Progenitor cell of endocrine pancreas (in vitro differentiated cells): ENCODE data around the gene SSX2IP. TPM values are rescaled to one million over a fixed set of nuclear protein-coding genes. Genes with fewer than 3 reads are reported as not detected.
"Not testable (repeated sequence)": the region's sequence is repeated elsewhere in the genome, so short reads cannot be mapped to it uniquely, and the experiment has no call there.

Experiments
- DNase-seq: peaks from one replicate; pipeline ENCODE4 v3.0.0; 2021; ENCODE audit warnings: low spot score; ENCODE audit not compliant: unreplicated experiment
- H3K27ac Mint-ChIP-seq: 2 replicates; pipeline ENCODE4 v1.8.0; 2021; ENCODE audit warnings: mild to moderate bottlenecking, moderate library complexity, mixed read lengths
- H3K27me3 Mint-ChIP-seq: 2 replicates; pipeline ENCODE4 v1.8.0; 2021; ENCODE audit warnings: mixed read lengths
- H3K36me3 Mint-ChIP-seq: 2 replicates; pipeline ENCODE4 v1.8.0; 2022; ENCODE audit warnings: mixed read lengths; ENCODE audit not compliant: insufficient read depth
- H3K4me1 Mint-ChIP-seq: 2 replicates; pipeline ENCODE4 v1.8.0; 2021; ENCODE audit warnings: low read depth, mixed read lengths
- H3K4me3 Mint-ChIP-seq: 2 replicates; pipeline ENCODE4 v1.8.0; 2021; ENCODE audit warnings: low read depth, mild to moderate bottlenecking, moderate library complexity, mixed read lengths
- H3K9me3 Mint-ChIP-seq: 2 replicates; pipeline ENCODE4 v1.8.0; 2021; ENCODE audit warnings: low read depth, mixed read lengths
- total RNA-seq: library from RNA; stranded (reverse); gene quantifications from 2 replicates; pipeline ENCODE4 v1.2.1, GENCODE V29; 2021
- TF ChIP-seq, protein P1 (sequence below): fragments of 200-600 bp; sonication (generic); IDR thresholded peaks from one replicate; pipeline ENCODE4 v1.5.0; 2021; ENCODE audit warnings: antibody characterized with exemption, mild to moderate bottlenecking; ENCODE audit not compliant: unreplicated experiment

The SSX2IP gene
- total RNA-seq, 1 donor from 2014 or later: 36.4 TPM

DNA sequence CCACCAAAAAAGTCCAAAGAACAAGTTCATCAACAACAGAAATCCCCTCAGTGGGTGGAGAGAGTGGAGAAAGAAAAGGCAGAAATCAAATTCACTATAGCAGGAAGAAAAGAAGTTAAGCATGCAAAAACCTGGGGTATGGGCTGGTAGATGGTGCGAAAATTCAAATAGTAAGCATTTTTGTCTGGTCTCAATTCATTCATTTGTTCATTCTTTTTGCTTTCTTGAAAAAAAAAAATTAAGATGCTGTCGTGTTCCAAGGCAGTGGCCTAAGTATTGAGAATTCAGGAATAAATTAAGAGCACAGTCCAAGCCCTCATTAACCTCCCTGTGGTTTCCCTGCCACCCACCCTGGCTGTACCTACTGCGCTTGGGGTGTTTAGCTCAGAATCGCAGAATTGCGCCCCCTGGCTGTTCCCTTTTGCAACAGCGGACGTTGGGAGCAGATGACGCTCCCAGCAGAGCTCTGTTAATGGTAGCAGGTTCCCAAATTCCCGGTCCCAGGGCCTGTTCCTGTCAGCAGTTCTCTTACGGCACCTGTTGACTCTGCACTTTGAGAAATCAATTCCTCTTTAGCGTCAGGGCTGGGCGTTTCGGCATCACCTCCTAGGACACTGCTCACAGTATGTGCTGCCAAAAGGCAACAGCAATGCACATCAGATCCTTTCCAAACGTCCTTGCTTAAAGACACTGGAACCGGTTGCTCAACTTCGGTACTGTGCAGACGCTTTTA is 34.0 kb upstream of the SSX2IP start:
- Mint-ChIP-seq H3K4me3 (no peak overlapping the region), H3K27ac (no peak overlapping the region), H3K4me1 (peaks cover 22% of the 10 kb centered on the region), H3K27me3 (no peaks in the 10 kb centered on the region), H3K9me3 (peaks cover 3% of the 10 kb centered on the region), H3K36me3 (no peaks in the 10 kb centered on the region)
- no peak for DNase-seq
- TF ChIP-seq, protein P1, sequence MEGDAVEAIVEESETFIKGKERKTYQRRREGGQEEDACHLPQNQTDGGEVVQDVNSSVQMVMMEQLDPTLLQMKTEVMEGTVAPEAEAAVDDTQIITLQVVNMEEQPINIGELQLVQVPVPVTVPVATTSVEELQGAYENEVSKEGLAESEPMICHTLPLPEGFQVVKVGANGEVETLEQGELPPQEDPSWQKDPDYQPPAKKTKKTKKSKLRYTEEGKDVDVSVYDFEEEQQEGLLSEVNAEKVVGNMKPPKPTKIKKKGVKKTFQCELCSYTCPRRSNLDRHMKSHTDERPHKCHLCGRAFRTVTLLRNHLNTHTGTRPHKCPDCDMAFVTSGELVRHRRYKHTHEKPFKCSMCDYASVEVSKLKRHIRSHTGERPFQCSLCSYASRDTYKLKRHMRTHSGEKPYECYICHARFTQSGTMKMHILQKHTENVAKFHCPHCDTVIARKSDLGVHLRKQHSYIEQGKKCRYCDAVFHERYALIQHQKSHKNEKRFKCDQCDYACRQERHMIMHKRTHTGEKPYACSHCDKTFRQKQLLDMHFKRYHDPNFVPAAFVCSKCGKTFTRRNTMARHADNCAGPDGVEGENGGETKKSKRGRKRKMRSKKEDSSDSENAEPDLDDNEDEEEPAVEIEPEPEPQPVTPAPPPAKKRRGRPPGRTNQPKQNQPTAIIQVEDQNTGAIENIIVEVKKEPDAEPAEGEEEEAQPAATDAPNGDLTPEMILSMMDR: peak; percentile 55

DNA sequence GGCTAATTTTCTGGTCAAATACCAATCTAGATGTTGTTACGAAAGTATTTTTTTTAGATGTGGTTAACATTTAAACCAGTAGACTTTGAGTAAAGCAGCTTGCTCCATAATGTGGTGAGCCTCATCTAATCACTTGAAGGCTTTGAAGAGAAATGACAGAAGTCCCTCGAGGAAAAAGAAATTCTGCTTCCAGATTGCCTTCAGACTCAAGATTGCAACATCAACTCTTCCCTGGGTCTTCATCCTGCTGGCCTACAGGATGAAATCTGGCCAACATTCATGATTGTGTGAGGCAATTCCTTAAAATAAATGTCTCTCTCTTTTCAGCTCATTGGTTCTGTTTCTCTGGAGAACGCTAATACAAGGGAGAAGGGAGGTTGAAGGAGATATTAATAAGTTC is 32.5 kb upstream of the SSX2IP start:
- H3K4me3 Mint-ChIP-seq: no peak overlapping the region
- no peaks in the 10 kb centered on the region for H3K9me3 Mint-ChIP-seq
- TF ChIP-seq, protein P1: no peak
- DNase-seq: no peak
- H3K36me3 Mint-ChIP-seq: no peaks in the 10 kb centered on the region
- no peak overlapping the region for H3K27ac Mint-ChIP-seq
- H3K27me3 Mint-ChIP-seq: no peaks in the 10 kb centered on the region
- peaks cover 24% of the 10 kb centered on the region for H3K4me1 Mint-ChIP-seq

DNA sequence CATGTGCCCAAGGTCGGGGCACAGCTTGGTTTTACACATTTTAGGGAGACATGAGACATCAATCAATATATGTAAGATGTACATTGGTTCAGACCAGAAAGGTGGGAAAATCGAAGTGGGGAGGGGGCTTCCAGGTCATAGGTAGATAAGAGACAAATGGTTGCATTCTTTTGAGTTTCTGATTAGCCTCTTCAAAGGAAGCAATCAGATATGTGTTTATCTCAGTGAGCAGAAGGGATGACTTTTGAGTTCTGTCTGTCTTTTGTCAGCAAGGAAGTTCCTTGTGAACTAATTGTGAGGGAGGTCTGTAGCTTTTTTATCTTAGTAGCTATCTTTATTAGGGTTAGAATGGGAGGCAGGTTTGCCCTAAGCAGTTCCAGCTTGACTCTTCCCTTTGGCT is 31.6 kb upstream of the SSX2IP start:
- H3K36me3 Mint-ChIP-seq, H3K27ac Mint-ChIP-seq, H3K27me3 Mint-ChIP-seq, DNase-seq, H3K4me3 Mint-ChIP-seq, H3K9me3 Mint-ChIP-seq: not testable (repeated sequence)
- peaks cover 24% of the 10 kb centered on the region for H3K4me1 Mint-ChIP-seq

DNA sequence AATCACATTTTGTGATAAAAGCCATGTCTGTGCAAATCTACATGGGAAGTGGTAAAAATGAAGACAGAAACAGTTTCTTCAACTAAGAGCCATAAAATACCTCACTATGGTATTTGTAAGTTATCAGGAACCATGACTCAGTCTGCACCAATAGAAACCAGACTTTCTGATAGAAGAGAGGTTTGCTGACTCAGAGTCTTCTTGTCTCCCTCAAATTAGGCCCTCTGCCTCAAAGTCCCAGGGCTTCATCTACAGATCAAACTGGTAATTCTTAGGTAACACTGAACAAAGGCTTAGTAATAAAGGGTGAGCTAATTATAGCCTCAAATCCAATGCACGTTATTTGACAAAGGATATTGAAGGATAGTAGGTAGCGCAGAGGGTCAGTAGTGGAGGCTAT is 30.9 kb upstream of the SSX2IP start:
- no peak overlapping the region for H3K4me3 Mint-ChIP-seq
- DNase-seq: no peak
- no peaks in the 10 kb centered on the region for H3K9me3 Mint-ChIP-seq
- no peaks in the 10 kb centered on the region for H3K27me3 Mint-ChIP-seq
- H3K27ac Mint-ChIP-seq: no peak overlapping the region
- TF ChIP-seq, protein P1: no peak
- peaks cover 24% of the 10 kb centered on the region for H3K4me1 Mint-ChIP-seq
- no peaks in the 10 kb centered on the region for H3K36me3 Mint-ChIP-seq

DNA sequence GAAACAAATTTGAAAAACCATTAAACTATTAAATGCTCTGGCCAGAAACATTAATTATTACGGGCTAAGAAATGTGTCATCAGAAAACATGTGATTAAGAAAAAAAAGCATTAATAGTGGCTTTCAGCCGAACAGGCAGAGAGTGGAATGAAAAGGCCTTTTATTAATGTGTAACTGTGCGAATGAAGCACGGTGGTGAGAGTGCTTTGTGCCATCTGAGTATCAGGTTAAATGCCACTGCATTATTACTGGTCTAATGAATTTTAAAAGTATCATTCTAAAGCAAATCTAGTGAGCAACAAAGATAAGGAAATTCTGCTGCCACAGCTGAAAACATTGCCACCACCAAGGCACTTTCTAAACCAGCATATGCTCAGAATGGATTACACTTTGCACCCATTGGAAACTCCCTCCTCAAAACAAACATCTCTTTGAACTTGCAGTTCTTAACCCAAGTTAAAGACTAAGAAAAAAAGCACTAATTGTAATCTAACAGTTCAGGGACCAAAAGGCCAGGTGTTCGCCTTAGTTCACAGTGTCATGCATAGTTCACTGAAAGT is 30.0 kb upstream of the SSX2IP start:
- no peak for DNase-seq
- Mint-ChIP-seq H3K9me3 (no peaks in the 10 kb centered on the region), H3K36me3 (no peaks in the 10 kb centered on the region), H3K4me3 (no peak overlapping the region), H3K27ac (peak overlapping the region; percentile 62), H3K4me1 (peaks cover 27% of the 10 kb centered on the region), H3K27me3 (no peaks in the 10 kb centered on the region)
- TF ChIP-seq, protein P1: no peak
